OCI-LY3 (cell line): ENCODE results near the gene SH3PXD2A.

Experiments used
- EZH2phosphoT487 ChIP-seq: fragments of 200-600 bp; shearing (Covaris generic); IDR thresholded peaks from 2 replicates; pipeline ENCODE4 v1.6.1; 2018; ENCODE audit warnings: antibody characterized with exemption, mixed run types, low read depth
- TF ChIP-seq, protein P1 (sequence below): fragments of 200-600, 300-600 bp; sonication (generic); IDR thresholded peaks from 2 replicates; pipeline ENCODE4 v1.5.1; 2014; ENCODE audit warnings: antibody characterized with exemption, low read length, low read depth

DNA sequence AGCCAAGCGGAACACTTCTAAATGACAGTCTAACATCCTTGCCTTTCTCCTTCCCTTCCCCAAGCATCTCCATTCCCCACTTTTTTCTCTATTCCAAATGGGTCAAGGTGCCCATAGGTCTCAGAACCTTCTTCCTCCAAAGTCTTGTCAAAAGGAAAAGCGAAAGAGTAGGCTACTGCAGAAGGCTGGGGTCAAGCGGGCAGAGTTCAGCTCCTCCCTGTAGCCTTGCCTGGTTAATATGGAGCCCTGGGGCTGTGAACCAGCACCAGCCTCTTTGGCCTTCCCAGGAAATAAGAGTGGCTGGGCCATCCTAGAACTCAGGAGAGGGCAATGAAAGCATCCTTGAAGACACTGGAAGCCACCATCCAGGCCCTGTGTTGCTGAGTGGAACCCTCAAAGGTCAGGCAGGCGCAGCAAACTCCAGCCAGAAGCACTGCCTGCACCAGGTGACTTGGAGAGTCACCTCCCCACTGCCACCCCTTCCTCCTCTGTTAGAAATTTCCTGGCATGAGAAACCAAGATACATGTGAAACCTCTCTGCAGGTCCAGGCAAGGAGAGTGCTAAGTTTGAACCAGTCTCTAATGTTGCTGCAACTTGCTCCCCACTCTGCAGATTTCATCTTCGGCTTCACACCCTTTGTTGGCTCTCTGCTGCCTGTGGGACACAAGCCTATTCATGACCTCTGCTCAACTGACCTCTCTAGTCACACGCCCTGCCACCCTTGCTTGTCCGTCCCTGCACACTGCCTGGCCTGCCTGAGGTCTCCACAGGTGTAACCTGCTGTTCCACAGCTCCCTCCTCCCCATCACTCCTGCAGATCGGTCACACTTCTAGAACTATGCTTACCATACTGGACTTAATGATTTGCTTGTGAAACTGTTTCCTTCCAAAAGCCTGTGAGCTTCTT lies 74.9 kb downstream of the SH3PXD2A start:
- TF ChIP-seq, protein P1, sequence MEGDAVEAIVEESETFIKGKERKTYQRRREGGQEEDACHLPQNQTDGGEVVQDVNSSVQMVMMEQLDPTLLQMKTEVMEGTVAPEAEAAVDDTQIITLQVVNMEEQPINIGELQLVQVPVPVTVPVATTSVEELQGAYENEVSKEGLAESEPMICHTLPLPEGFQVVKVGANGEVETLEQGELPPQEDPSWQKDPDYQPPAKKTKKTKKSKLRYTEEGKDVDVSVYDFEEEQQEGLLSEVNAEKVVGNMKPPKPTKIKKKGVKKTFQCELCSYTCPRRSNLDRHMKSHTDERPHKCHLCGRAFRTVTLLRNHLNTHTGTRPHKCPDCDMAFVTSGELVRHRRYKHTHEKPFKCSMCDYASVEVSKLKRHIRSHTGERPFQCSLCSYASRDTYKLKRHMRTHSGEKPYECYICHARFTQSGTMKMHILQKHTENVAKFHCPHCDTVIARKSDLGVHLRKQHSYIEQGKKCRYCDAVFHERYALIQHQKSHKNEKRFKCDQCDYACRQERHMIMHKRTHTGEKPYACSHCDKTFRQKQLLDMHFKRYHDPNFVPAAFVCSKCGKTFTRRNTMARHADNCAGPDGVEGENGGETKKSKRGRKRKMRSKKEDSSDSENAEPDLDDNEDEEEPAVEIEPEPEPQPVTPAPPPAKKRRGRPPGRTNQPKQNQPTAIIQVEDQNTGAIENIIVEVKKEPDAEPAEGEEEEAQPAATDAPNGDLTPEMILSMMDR = no peak
- no peak for TF ChIP-seq EZH2phosphoT487
